Endothelial cell of umbilical vein (primary cell): ENCODE data around the gene AUH. TPM values are rescaled to one million over a fixed set of nuclear protein-coding genes. Genes with fewer than 3 reads are reported as not detected.

Experiments
- BruUV-seq: library from RNA; stranded (reverse); fragments of 400-500 nt; replicated peaks from 2 replicates; lab custom pipeline; 2021; lab: Mats Ljungman, UMichigan
- CTCF ChIA-PET: fragments of 300-600, 350-600 bp; sonication (Branson Sonifier 250); formaldehyde crosslinking; loops from one replicate; lab custom pipeline; 2021; ENCODE audit warnings: antibody characterized with exemption, inconsistent platforms; lab: Charles Lee
- POLR2A ChIA-PET: fragments of 300-600, 350-600 bp; sonication (Branson Sonifier 250); formaldehyde crosslinking; loops from one replicate; lab custom pipeline; 2021; ENCODE audit warnings: antibody characterized with exemption, inconsistent platforms; lab: Charles Lee
- DNase-seq: peaks from one replicate; pipeline ENCODE4 v3.0.0-alpha.2; 2011; ENCODE audit warnings: low read depth, low spot score
- FAIRE-seq: peaks from 2 replicates; lab custom pipeline; 2011; peaks lifted over from hg19 to GRCh38; lab: Jason Lieb, UNC
- H2AFZ ChIP-seq: 2 replicates; pipeline ENCODE4 v1.6.0; 2012; ENCODE audit warnings: low read depth, low read length, control low read depth, inconsistent platforms
- H3K27ac ChIP-seq: 2 replicates; pipeline ENCODE4 v1.5.1; 2011; ENCODE audit warnings: low read depth, mild to moderate bottlenecking, control low read depth, low read length, moderate library complexity; ENCODE audit not compliant: insufficient read depth
- H3K27me3 ChIP-seq, 2 experiments: 2 replicates each; pipeline versions ENCODE4 v1.6.0 to v1.6.1; 2011; ENCODE audit warnings: low read length in 2 of 2, mixed read lengths in 1 of 2; ENCODE audit not compliant: control insufficient read depth in 2 of 2, insufficient read depth in 2 of 2
- H3K36me3 ChIP-seq, 2 experiments: 2 replicates in 1 of 2; 3 replicates in 1 of 2; pipeline ENCODE4 v1.5.1; 2011; ENCODE audit warnings: low read length in 2 of 2, mild to moderate bottlenecking in 1 of 2, moderate library complexity in 1 of 2; ENCODE audit not compliant: control insufficient read depth in 2 of 2, insufficient read depth in 2 of 2; ENCODE audit errors: extremely low read depth in 1 of 2
- H3K4me1 ChIP-seq: 3 replicates; pipeline ENCODE4 v1.5.1; 2011; ENCODE audit warnings: mild to moderate bottlenecking, low read length; ENCODE audit not compliant: control insufficient read depth, insufficient read depth; ENCODE audit errors: extremely low read depth
- H3K4me2 ChIP-seq: 2 replicates; pipeline ENCODE4 v1.6.1; 2011; ENCODE audit warnings: low read length, control low read depth, mixed read lengths; ENCODE audit not compliant: insufficient read depth
- H3K4me3 ChIP-seq, 3 experiments: fragments of 200-600 bp in 1 of 3; sonication (generic), shearing (Covaris generic) in 1 of 3; replicated peaks in 1 of 3; 2 replicates each; pipeline ENCODE4 v1.5.1; 2011 to 2016; ENCODE audit warnings: control low read depth in 3 of 3, low read length in 3 of 3, mild to moderate bottlenecking in 2 of 3, inconsistent platforms in 1 of 3, low read depth in 1 of 3, moderate library complexity in 1 of 3; ENCODE audit not compliant: insufficient read depth in 1 of 3
- H3K79me2 ChIP-seq: 2 replicates; pipeline ENCODE4 v1.6.0; 2012; ENCODE audit warnings: low read length, inconsistent platforms; ENCODE audit not compliant: control insufficient read depth, insufficient read depth
- H3K9ac ChIP-seq: replicated peaks from 2 replicates; pipeline ENCODE3; 2011; ENCODE audit warnings: low read length, control low read depth; ENCODE audit not compliant: insufficient read depth; ENCODE audit errors: extremely low read depth
- H3K9me1 ChIP-seq: replicated peaks from 3 replicates; pipeline ENCODE4 v1.6.0; 2011; ENCODE audit warnings: mild to moderate bottlenecking, low read length; ENCODE audit not compliant: control insufficient read depth, insufficient read depth; ENCODE audit errors: extremely low read depth
- H3K9me3 ChIP-seq: replicated peaks from 2 replicates; pipeline ENCODE4 v1.5.1; 2012; ENCODE audit warnings: low read length, inconsistent platforms; ENCODE audit not compliant: control insufficient read depth, insufficient read depth
- H4K20me1 ChIP-seq: replicated peaks from 2 replicates; pipeline ENCODE3; 2011; ENCODE audit warnings: mild to moderate bottlenecking, low read length; ENCODE audit not compliant: control insufficient read depth, insufficient read depth; ENCODE audit errors: extremely low read depth
- FOS ChIP-seq: IDR thresholded peaks from 2 replicates; pipeline ENCODE4 v1.6.1; 2011; ENCODE audit warnings: mild to moderate bottlenecking, low read length, moderate library complexity, borderline replicate concordance; ENCODE audit not compliant: insufficient read depth
- GATA2 ChIP-seq: IDR thresholded peaks from 2 replicates; pipeline ENCODE4 v1.7.0; 2011; ENCODE audit warnings: low read depth, mild to moderate bottlenecking, moderate library complexity, mixed read lengths, low read length; ENCODE audit not compliant: insufficient read length, insufficient read depth
- MYC ChIP-seq: IDR thresholded peaks from one replicate; pipeline ENCODE4 v1.6.1; 2011; ENCODE audit warnings: mild to moderate bottlenecking, low read depth, low read length
- POLR2AphosphoS5 ChIP-seq: IDR thresholded peaks from 2 replicates; pipeline ENCODE4 v1.6.1; 2012; ENCODE audit warnings: low read depth, mild to moderate bottlenecking, control low read depth, low read length, moderate library complexity; ENCODE audit not compliant: insufficient read depth
- dilution Hi-C: fragments of 300-500 bp; cut with MboI; formaldehyde crosslinking; loops from one replicate; pipeline ENCODE4 v1.15.0; 2019; ENCODE audit warnings: low sequenced_read_pairs; ENCODE audit not compliant: extremely low pct_ligation_motif_present
- intact Hi-C: fragments of 100-400 bp; cut with micrococcal nuclease; formaldehyde crosslinking; loops from one replicate; pipeline ENCODE4 v1.10.0; 2022
- polyA plus RNA-seq, 4 experiments: library from polyadenylated mRNA; depleted of rRNA in 3 of 4; stranded (reverse) in 3 of 4; unstranded in 1 of 4; fragments of >200 nt; gene quantifications; 2 replicates each; pipeline versions ENCODE4 v1.2.1 to v1.2.3, GENCODE V29; 2011 to 2012; ENCODE audit warnings: missing spikeins in 1 of 4
- total RNA-seq: library from RNA; stranded (reverse); gene quantifications from 2 replicates; pipeline ENCODE4 v1.2.3, GENCODE V29; 2021
- TF ChIP-seq, protein P1 (sequence below), 2 donors: IDR thresholded peaks; 1 replicate in 1 of 2; 2 replicates in 1 of 2; pipeline ENCODE4 v1.5.1; 2011; ENCODE audit warnings: low read length in 2 of 2, mild to moderate bottlenecking in 2 of 2, moderate library complexity in 2 of 2, control low read depth in 1 of 2, inconsistent platforms in 1 of 2, low read depth in 1 of 2; ENCODE audit not compliant: insufficient read depth in 1 of 2; ENCODE audit errors: extremely low read depth in 1 of 2

The AUH gene
- total and polyA plus RNA-seq, 2 donors (not counting 3 experiments of a cell fraction or from before 2014, with no cell fraction given): 2.3 to 9.2 TPM

GRCh38 chr9:91376239-91376638, 14.5 kb upstream of the AUH start:
- Histone ChIP-seq H2AFZ (no peak overlapping the region), H3K4me3 (no peak overlapping the region), H3K27me3 (no peaks in the 10 kb centered on the region), H3K27ac (no peak overlapping the region), H4K20me1 (no peaks in the 10 kb centered on the region), H3K9me1 (no peaks in the 10 kb centered on the region), H3K4me1 (peaks cover 20% of the 10 kb centered on the region), H3K9me3 (no peaks in the 10 kb centered on the region), H3K79me2 (no peaks in the 10 kb centered on the region), H3K36me3 (no peaks in the 10 kb centered on the region), H3K9ac (no peak overlapping the region), H3K4me2 (no peak overlapping the region)
- BruUV-seq: no TSS peak
- no peak for TF ChIP-seq POLR2AphosphoS5
- TF ChIP-seq, protein P1, sequence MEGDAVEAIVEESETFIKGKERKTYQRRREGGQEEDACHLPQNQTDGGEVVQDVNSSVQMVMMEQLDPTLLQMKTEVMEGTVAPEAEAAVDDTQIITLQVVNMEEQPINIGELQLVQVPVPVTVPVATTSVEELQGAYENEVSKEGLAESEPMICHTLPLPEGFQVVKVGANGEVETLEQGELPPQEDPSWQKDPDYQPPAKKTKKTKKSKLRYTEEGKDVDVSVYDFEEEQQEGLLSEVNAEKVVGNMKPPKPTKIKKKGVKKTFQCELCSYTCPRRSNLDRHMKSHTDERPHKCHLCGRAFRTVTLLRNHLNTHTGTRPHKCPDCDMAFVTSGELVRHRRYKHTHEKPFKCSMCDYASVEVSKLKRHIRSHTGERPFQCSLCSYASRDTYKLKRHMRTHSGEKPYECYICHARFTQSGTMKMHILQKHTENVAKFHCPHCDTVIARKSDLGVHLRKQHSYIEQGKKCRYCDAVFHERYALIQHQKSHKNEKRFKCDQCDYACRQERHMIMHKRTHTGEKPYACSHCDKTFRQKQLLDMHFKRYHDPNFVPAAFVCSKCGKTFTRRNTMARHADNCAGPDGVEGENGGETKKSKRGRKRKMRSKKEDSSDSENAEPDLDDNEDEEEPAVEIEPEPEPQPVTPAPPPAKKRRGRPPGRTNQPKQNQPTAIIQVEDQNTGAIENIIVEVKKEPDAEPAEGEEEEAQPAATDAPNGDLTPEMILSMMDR (IDR thresholded peaks at IDR 0.05; ENCODE audit: extremely low read depth in 1 of 2, insufficient read depth in 1 of 2, low read depth in 1 of 2, low read length in 2 of 2): no peak
- DNase-seq (no peak), FAIRE-seq (no peak)
- ChIA-PET POLR2A (no interaction called here), CTCF (no interaction called here)
- dilution Hi-C loops (no loop called here), intact Hi-C loops (loop anchor here (5.0 kb wide), 1 partner anchor 319 kb away; no protein-coding TSS in a partner anchor)

DNA sequence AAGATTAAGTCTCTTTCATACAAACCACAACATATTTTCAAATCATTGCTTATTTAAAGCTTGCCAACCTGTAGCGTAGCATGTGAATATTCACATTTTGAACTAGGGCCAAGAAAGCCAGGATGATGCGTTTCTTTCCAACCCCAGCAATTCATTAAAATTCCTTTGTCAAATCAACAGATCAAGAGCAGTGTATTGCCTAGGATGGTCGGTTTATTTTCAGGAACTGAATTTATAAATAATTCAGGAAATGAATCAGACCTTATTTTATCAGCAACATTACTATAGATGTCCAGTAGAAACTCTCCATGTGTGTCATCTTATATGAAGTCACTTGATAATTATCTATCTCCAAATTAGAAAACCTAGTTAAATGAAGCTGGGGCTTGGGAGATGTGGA, 13.2 kb upstream of the AUH start:
- peak; percentile 60 for DNase-seq
- H3K36me3 ChIP-seq: no peaks in the 10 kb centered on the region
- H3K27ac ChIP-seq: no peak overlapping the region
- H3K4me3 ChIP-seq: no peak overlapping the region
- H3K9ac ChIP-seq: no peak overlapping the region
- BruUV-seq: no TSS peak
- no peak overlapping the region for H3K4me2 ChIP-seq
- ChIA-PET POLR2A (no interaction called here), CTCF (interaction anchor here (0.6 to 1.2 kb wide), 2 partner anchors 16 to 390 kb away, joined by 3 read pairs; no protein-coding TSS in a partner anchor)
- H2AFZ ChIP-seq: no peak overlapping the region
- no peaks in the 10 kb centered on the region for H3K9me1 ChIP-seq
- H3K9me3 ChIP-seq: no peaks in the 10 kb centered on the region
- H4K20me1 ChIP-seq: no peaks in the 10 kb centered on the region
- no peaks in the 10 kb centered on the region for H3K79me2 ChIP-seq
- no peaks in the 10 kb centered on the region for H3K27me3 ChIP-seq
- dilution Hi-C loops (no loop called here), intact Hi-C loops (loop anchor here (5.0 kb wide), 1 partner anchor 318 kb away; no protein-coding TSS in a partner anchor)
- FAIRE-seq: no peak
- peak; percentile 30 for TF ChIP-seq FOS
- TF ChIP-seq GATA2: peak; percentile 43
- TF ChIP-seq MYC: no peak
- peaks cover 20% of the 10 kb centered on the region for H3K4me1 ChIP-seq
